ENCODE results near the gene PHLDA3. TPM values are rescaled to one million over a fixed set of nuclear protein-coding genes. Genes with fewer than 3 reads are reported as not detected.

PHLDA3 gene
- total RNA-seq, 3 donors from 2014 or later (not counting 1 experiment from before 2014, with no cell fraction given) = 0.63 to 1.7 (median 1.1) TPM

- no peak for TF ChIP-seq CTCF (IDR thresholded peaks at IDR 0.05)
- Mint-ChIP-seq H3K4me3 (no peak overlapping the region), H3K27me3 (ENCODE audit: low read depth in 2 of 2) (peaks cover 9 to 13% of the 10 kb centered on the region in 2 donors), H3K9me3 (no peaks in the 10 kb centered on the region), H3K27ac (no peak overlapping the region), H3K4me1 (peaks cover 10% of the 10 kb centered on the region in 2 donors), H3K36me3 (no peaks in the 10 kb centered on the region)
- Histone ChIP-seq H3K27ac (ENCODE audit: low read length) (no peak overlapping the region), H3K4me1 (ENCODE audit: control insufficient read depth, insufficient read depth, low read length) (peaks cover 3% of the 10 kb centered on the region), H3K9me3 (ENCODE audit: control insufficient read depth, insufficient read depth, low read length) (no peaks in the 10 kb centered on the region), H3K4me3 (ENCODE audit: low read length) (no peak overlapping the region), H3K36me3 (ENCODE audit: control insufficient read depth, insufficient read depth, low read length) (no peaks in the 10 kb centered on the region), H3K27me3 (ENCODE audit: control insufficient read depth, insufficient read depth, low read length) (no peaks in the 10 kb centered on the region)
- DNase-seq (no peak), ATAC-seq (no peak)
- intact Hi-C loops (cut with micrococcal nuclease) = no loop called here
- WGBS (ENCODE audit: insufficient coverage) = 94% methylated on average over 3 of the region's 3 CpGs
These were observed 34.7 kb downstream of the PHLDA3 start for GRCh38 chr1:201434266-201434665.

GRCh38 chr1:201433609-201434008 lies 35.4 kb downstream of the PHLDA3 start:
- Histone ChIP-seq H3K9me3 (ENCODE audit: control insufficient read depth, insufficient read depth, low read length) (no peaks in the 10 kb centered on the region), H3K27ac (ENCODE audit: low read length) (no peak overlapping the region), H3K4me3 (ENCODE audit: low read length) (no peak overlapping the region), H3K4me1 (ENCODE audit: control insufficient read depth, insufficient read depth, low read length) (peaks cover 3% of the 10 kb centered on the region), H3K36me3 (ENCODE audit: control insufficient read depth, insufficient read depth, low read length) (no peaks in the 10 kb centered on the region), H3K27me3 (ENCODE audit: control insufficient read depth, insufficient read depth, low read length) (no peaks in the 10 kb centered on the region)
- WGBS (ENCODE audit: insufficient coverage) = 90% methylated on average over 5 of the region's 6 CpGs
- no peak for TF ChIP-seq CTCF (IDR thresholded peaks at IDR 0.05)
- Mint-ChIP-seq H3K36me3 (no peaks in the 10 kb centered on the region), H3K4me3 (no peak overlapping the region), H3K9me3 (no peaks in the 10 kb centered on the region), H3K27ac (no peak overlapping the region), H3K4me1 (peaks cover 10% of the 10 kb centered on the region in 2 donors), H3K27me3 (ENCODE audit: low read depth in 2 of 2) (peaks cover 13 to 15% of the 10 kb centered on the region in 2 donors)
- DNase-seq (no peak), ATAC-seq (no peak)
- intact Hi-C loops (cut with micrococcal nuclease) = no loop called here

- Histone ChIP-seq H3K9me3 (ENCODE audit: control insufficient read depth, insufficient read depth, low read length) (no peaks in the 10 kb centered on the region), H3K4me1 (ENCODE audit: control insufficient read depth, insufficient read depth, low read length) (peaks cover 19% of the 10 kb centered on the region), H3K36me3 (ENCODE audit: control insufficient read depth, insufficient read depth, low read length) (no peaks in the 10 kb centered on the region), H3K27me3 (ENCODE audit: control insufficient read depth, insufficient read depth, low read length) (no peaks in the 10 kb centered on the region), H3K27ac (ENCODE audit: low read length) (no peak overlapping the region), H3K4me3 (ENCODE audit: low read length) (no peak overlapping the region)
- Mint-ChIP-seq H3K4me1 (peaks cover 7 to 25% of the 10 kb centered on the region in 2 donors), H3K36me3 (no peaks in the 10 kb centered on the region), H3K27ac (no peak overlapping the region), H3K27me3 (ENCODE audit: low read depth in 2 of 2) (peaks cover 13 to 15% of the 10 kb centered on the region in 2 donors), H3K9me3 (no peaks in the 10 kb centered on the region), H3K4me3 (no peak overlapping the region)
- DNase-seq (no peak), ATAC-seq (no peak)
- TF ChIP-seq CTCF (IDR thresholded peaks at IDR 0.05) = no peak
- WGBS (ENCODE audit: insufficient coverage) = 81% methylated on average over 4 of the region's 4 CpGs
- intact Hi-C loops (cut with micrococcal nuclease) = no loop called here
These were observed 38.2 kb downstream of the PHLDA3 start for GRCh38 chr1:201430776-201431175.
